Middle frontal gyrus (tissue), 1 donor: Measurements from ENCODE around the gene PHKB.

Experiments
- DNase-seq: peaks from one replicate; pipeline ENCODE4 v3.0.0-alpha.2; 2015; ENCODE audit warnings: low spot score; ENCODE audit errors: extremely low spot score

The PHKB gene

GRCh38 chr16:47622451-47623176 is 161.5 kb downstream of the PHKB start:
- no peak for DNase-seq

DNA sequence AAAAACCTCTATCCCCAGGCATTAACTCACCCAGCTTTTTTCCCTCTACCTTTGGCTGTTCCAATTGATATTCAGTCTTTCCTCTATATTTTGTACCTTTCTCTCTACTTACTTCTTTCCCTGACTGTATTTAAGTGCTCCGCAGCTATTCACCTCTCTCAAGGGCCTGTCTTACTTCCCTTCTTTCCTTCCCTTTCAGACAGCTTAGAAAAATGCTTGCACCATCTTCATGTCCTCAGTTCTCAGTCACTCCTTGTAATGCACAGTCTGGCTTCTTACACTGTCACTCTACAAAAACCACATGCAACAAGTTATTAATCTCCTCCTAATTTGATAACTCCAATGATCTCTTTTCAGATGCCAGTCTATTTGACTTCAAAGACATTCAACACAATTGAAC is 163.4 kb downstream of the PHKB start:
- no peak for DNase-seq

DNA sequence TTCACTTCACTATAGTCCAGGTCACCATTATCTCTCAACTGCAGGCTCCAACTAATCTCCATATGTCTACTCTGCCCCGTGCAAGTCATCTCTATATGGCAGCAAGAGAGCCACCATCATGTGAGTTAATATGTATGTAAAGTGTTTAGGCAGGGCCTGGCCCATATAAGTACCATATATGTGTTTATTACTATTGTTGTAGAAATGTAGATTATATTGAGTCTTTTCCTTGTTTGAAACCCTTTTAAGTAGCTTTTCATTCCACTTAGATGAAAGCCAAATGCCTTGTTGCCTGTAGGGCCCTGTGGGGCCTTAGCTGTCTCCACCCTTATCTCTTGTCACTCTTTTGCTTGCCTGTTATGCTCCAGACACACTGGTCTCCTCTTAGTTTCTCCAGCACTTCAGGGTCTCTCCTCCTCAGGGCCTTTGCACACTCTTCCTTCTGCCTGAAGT is 164.0 kb downstream of the PHKB start:
- no peak for DNase-seq

DNA sequence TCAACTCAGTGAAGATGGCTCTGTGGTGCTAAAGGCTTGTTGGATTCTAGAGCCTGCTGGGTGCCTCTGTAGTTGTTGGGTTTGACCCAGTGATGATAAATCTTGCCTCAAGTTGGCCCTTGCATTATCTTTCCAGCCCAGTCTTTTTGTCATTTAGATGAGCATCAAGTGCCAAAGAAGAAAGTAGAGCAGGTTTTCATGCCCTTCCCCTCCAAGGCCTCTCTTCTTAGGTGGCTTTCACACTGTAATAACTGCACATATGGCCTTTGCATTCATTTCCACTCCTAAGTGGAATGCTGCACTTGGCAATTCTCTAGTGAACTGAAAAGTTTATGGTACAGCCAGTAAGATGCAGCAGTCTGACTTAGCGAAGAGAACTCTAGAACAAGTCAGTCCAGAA is 165.1 kb downstream of the PHKB start:
- DNase-seq, result no peak

GRCh38 chr16:47627085-47627639 is 166.0 kb downstream of the PHKB start:
- no peak for DNase-seq

DNA sequence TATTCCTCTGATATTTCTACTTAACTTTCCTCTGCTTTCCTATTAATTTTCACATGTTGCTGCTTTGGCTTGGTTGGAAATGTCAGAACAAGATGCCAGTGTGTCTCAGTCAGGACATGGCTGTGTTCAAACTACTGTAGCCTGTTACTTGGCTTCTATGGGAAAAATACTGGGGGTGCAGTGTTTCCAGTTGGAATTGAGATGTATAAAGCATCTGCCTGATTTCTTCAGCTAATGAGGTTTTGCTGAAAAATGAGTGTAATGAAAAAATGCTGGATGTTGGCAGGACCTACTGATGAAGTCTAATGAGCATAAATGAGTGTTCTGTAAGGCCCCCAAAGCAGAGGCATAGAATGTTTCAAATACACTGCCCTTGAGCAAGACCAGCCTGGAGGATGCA is 166.6 kb downstream of the PHKB start:
- no peak for DNase-seq

DNA sequence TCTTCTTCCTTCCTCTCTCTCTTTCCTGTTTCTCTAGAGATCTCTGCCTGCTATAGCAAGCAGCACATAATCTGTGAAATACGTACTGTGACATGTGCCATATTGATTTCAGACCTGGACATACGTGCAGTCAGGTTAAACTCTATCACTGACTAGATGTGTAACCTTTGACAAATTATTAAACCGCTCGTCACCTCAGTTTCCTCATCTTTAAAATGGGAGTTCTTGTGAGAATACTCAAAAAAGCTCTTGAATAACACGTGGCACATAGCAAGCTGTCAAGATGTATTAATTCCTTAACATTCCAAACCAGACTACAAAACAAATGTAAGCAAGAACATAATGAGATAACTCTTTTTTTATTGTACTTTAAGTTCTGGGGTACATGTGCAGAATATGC is 170.0 kb downstream of the PHKB start:
- no peak for DNase-seq

DNA sequence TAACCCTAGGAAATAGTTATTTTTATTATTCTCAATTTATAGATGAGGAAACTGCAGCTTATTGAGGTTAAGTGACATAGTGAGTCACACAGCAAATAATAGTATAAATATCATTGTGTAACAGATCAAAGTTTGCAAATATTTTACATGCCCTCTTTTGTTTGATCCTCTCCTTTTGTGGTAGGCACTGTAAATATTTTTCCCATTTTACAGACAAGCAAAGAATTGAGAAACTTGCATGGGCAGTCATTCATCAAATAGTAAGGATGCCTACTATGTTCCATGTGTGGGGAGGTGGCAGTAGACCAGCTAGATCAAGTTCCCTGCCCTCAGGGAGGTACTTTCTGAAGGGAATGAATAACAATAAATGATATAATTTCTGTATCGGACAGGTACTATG is 173.0 kb downstream of the PHKB start:
- no peak for DNase-seq

GRCh38 chr16:47634727-47635126 is 173.6 kb downstream of the PHKB start:
- DNase-seq, result no peak

GRCh38 chr16:47636501-47637099 is 175.5 kb downstream of the PHKB start:
- DNase-seq, result no peak

- DNase-seq, result no peak
Measured at GRCh38 chr16:47638175-47638574, 177.0 kb downstream of the PHKB start.

GRCh38 chr16:47640661-47641060 is 179.5 kb downstream of the PHKB start:
- DNase-seq, result no peak

DNA sequence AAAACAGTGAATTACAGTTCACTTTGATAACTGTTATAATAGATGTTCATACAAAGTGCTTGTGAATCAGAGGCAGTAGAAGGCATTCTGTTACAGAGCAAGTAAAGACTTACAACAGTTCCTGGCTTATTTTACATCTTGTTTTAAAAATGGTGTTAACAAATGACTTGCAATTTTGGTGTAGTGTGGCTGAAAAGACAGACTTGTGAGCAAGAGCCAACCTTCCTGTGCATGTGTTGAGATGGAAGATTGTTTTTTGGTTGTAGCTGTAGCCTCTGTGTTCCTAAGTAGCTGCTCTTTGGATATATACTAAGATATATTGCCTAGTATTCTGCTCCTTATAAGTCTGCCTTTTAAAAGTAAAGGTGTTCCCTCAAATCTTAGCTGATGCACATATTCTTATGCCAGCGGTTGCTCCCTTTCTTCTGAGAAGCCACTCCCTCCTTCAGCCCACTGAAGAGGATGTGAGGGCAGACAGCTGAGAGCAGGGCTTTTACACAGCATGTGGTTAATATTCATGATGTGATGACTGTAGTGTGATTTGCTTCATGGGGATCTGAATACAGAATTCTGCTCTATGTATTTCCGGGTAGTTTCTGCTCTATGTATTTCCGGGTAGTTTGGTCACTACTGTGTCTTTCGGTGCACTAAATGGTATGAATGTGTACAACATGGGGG is 182.3 kb downstream of the PHKB start:
- DNase-seq, result no peak

- DNase-seq, result no peak
Measured at GRCh38 chr16:47644166-47644565, 183.0 kb downstream of the PHKB start.

- no peak for DNase-seq
Measured at GRCh38 chr16:47644661-47645060, 183.5 kb downstream of the PHKB start.

GRCh38 chr16:47646914-47647313 is 185.8 kb downstream of the PHKB start:
- DNase-seq, result no peak

- DNase-seq, result no peak
Measured at GRCh38 chr16:47657032-47657431, 195.9 kb downstream of the PHKB start.

DNA sequence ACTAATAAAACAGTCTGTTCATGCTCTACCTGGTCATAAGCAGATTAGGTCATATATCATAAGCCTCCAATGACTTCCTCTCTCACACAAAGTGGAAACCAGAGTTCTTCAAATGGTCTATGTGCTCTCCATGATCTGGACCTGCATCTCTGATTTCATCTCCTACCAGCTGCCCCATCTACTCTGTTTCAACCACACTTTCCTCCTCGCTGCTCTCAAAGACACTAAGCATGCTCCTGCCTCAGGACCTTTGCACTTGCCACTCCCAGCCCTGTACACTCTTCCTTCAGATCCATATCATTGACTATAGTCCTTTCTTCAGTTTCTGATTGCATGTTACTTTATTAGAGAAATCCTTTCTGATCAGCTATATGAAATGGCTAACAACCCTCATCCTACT is 196.8 kb downstream of the PHKB start:
- DNase-seq, result no peak

DNA sequence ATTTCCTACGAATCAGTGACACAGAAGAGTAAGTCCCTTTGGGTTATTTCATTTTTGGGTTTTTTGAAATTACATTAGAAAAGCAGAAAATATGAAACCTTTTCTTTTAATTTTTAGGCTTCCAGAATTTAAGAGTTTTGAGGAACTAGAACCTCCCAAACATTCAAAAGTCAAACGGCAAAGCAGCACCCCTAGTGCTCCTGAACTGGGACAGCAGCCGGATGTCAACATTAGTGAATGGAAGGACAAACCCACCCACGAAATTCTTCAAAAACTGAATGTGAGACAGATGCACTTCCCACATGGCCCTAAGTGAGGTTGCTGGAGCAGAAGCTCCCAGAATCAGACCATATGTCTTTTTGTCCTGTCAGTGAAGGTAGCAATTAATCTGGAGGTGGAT is 199.4 kb downstream of the PHKB start:
- no peak for DNase-seq

- no peak for DNase-seq
Measured at GRCh38 chr16:47664653-47665325, 203.7 kb downstream of the PHKB start.

DNA sequence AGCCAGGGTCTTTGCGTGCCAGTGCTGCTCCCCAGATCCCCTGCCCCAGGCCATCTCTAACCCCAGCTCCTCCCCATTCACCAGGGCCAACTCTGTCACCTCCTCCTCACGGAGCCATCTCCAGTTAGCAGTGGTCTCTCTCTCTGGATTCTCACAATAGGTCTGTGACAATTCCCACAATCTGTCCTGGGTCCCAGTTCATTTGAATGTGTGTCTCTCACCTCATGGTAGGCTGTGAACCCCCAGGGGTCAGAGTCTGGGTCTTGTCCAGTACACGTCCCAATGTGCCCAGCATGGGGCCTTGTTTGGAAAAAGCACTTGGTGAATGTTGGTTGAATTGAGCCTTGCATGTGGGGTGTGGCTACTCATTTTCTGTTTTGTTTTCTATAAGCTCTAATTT is 205.3 kb downstream of the PHKB start:
- DNase-seq, result no peak

DNA sequence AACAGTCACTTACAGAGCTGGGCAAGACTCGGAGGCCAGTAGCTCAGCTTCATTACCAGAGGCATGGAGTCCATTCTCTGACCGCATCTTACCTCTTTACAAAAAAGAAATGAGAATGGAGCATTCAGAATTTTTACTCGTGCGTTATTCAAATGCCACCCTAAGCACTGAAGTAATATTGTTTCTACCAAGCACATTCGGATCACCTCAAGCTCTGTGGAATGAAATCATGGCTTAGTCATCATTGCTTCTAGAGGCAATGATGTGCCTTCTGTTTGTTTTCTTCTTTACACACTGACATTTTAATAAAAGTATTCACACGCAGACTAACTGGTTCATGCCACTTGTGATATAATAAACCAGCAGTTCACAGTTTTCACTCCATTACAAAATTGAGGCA is 206.8 kb downstream of the PHKB start:
- no peak for DNase-seq
